Endothelial cell of umbilical vein (primary cell): ENCODE measurements around the gene DPP6. TPM values are rescaled to one million over a fixed set of nuclear protein-coding genes. Genes with fewer than 3 reads are reported as not detected.

Source experiments
- BruUV-seq: library from RNA; stranded (reverse); fragments of 400-500 nt; replicated peaks from 2 replicates; lab custom pipeline; 2021; lab: Mats Ljungman, UMichigan
- CTCF ChIA-PET: fragments of 300-600, 350-600 bp; sonication (Branson Sonifier 250); formaldehyde crosslinking; loops from one replicate; lab custom pipeline; 2021; ENCODE audit warnings: antibody characterized with exemption, inconsistent platforms; lab: Charles Lee
- POLR2A ChIA-PET: fragments of 300-600, 350-600 bp; sonication (Branson Sonifier 250); formaldehyde crosslinking; loops from one replicate; lab custom pipeline; 2021; ENCODE audit warnings: antibody characterized with exemption, inconsistent platforms; lab: Charles Lee
- DNase-seq: peaks from one replicate; pipeline ENCODE4 v3.0.0-alpha.2; 2011; ENCODE audit warnings: low read depth, low spot score
- FAIRE-seq: peaks from 2 replicates; lab custom pipeline; 2011; peaks lifted over from hg19 to GRCh38; lab: Jason Lieb, UNC
- H2AFZ ChIP-seq: 2 replicates; pipeline ENCODE4 v1.6.0; 2012; ENCODE audit warnings: low read depth, low read length, control low read depth, inconsistent platforms
- H3K27ac ChIP-seq: 2 replicates; pipeline ENCODE4 v1.5.1; 2011; ENCODE audit warnings: low read depth, mild to moderate bottlenecking, control low read depth, low read length, moderate library complexity; ENCODE audit not compliant: insufficient read depth
- H3K27me3 ChIP-seq, 2 experiments: 2 replicates each; pipeline versions ENCODE4 v1.6.0 to v1.6.1; 2011; ENCODE audit warnings: low read length in 2 of 2, mixed read lengths in 1 of 2; ENCODE audit not compliant: control insufficient read depth in 2 of 2, insufficient read depth in 2 of 2
- H3K36me3 ChIP-seq, 2 experiments: 2 replicates in 1 of 2; 3 replicates in 1 of 2; pipeline ENCODE4 v1.5.1; 2011; ENCODE audit warnings: low read length in 2 of 2, mild to moderate bottlenecking in 1 of 2, moderate library complexity in 1 of 2; ENCODE audit not compliant: control insufficient read depth in 2 of 2, insufficient read depth in 2 of 2; ENCODE audit errors: extremely low read depth in 1 of 2
- H3K4me1 ChIP-seq: 3 replicates; pipeline ENCODE4 v1.5.1; 2011; ENCODE audit warnings: mild to moderate bottlenecking, low read length; ENCODE audit not compliant: control insufficient read depth, insufficient read depth; ENCODE audit errors: extremely low read depth
- H3K4me2 ChIP-seq: 2 replicates; pipeline ENCODE4 v1.6.1; 2011; ENCODE audit warnings: low read length, control low read depth, mixed read lengths; ENCODE audit not compliant: insufficient read depth
- H3K4me3 ChIP-seq, 3 experiments: fragments of 200-600 bp in 1 of 3; sonication (generic), shearing (Covaris generic) in 1 of 3; replicated peaks in 1 of 3; 2 replicates each; pipeline ENCODE4 v1.5.1; 2011 to 2016; ENCODE audit warnings: control low read depth in 3 of 3, low read length in 3 of 3, mild to moderate bottlenecking in 2 of 3, inconsistent platforms in 1 of 3, low read depth in 1 of 3, moderate library complexity in 1 of 3; ENCODE audit not compliant: insufficient read depth in 1 of 3
- H3K79me2 ChIP-seq: 2 replicates; pipeline ENCODE4 v1.6.0; 2012; ENCODE audit warnings: low read length, inconsistent platforms; ENCODE audit not compliant: control insufficient read depth, insufficient read depth
- H3K9ac ChIP-seq: replicated peaks from 2 replicates; pipeline ENCODE3; 2011; ENCODE audit warnings: low read length, control low read depth; ENCODE audit not compliant: insufficient read depth; ENCODE audit errors: extremely low read depth
- H3K9me1 ChIP-seq: replicated peaks from 3 replicates; pipeline ENCODE4 v1.6.0; 2011; ENCODE audit warnings: mild to moderate bottlenecking, low read length; ENCODE audit not compliant: control insufficient read depth, insufficient read depth; ENCODE audit errors: extremely low read depth
- H3K9me3 ChIP-seq: replicated peaks from 2 replicates; pipeline ENCODE4 v1.5.1; 2012; ENCODE audit warnings: low read length, inconsistent platforms; ENCODE audit not compliant: control insufficient read depth, insufficient read depth
- H4K20me1 ChIP-seq: replicated peaks from 2 replicates; pipeline ENCODE3; 2011; ENCODE audit warnings: mild to moderate bottlenecking, low read length; ENCODE audit not compliant: control insufficient read depth, insufficient read depth; ENCODE audit errors: extremely low read depth
- CTCF ChIP-seq, 2 donors: IDR thresholded peaks; 1 replicate in 1 of 2; 2 replicates in 1 of 2; pipeline ENCODE4 v1.5.1; 2011; ENCODE audit warnings: low read length in 2 of 2, mild to moderate bottlenecking in 2 of 2, moderate library complexity in 2 of 2, control low read depth in 1 of 2, inconsistent platforms in 1 of 2, low read depth in 1 of 2; ENCODE audit not compliant: insufficient read depth in 1 of 2; ENCODE audit errors: extremely low read depth in 1 of 2
- EZH2 ChIP-seq: IDR thresholded peaks from 2 replicates; pipeline ENCODE4 v1.6.1; 2012; ENCODE audit warnings: borderline replicate concordance, low read depth, mild to moderate bottlenecking, moderate library complexity, low read length, inconsistent platforms; ENCODE audit not compliant: severe bottlenecking
- FOS ChIP-seq: IDR thresholded peaks from 2 replicates; pipeline ENCODE4 v1.6.1; 2011; ENCODE audit warnings: mild to moderate bottlenecking, low read length, moderate library complexity, borderline replicate concordance; ENCODE audit not compliant: insufficient read depth
- GATA2 ChIP-seq: IDR thresholded peaks from 2 replicates; pipeline ENCODE4 v1.7.0; 2011; ENCODE audit warnings: low read depth, mild to moderate bottlenecking, moderate library complexity, mixed read lengths, low read length; ENCODE audit not compliant: insufficient read length, insufficient read depth
- JUN ChIP-seq: IDR thresholded peaks from 2 replicates; pipeline ENCODE4 v1.6.1; 2011; ENCODE audit warnings: borderline replicate concordance, low read depth; ENCODE audit not compliant: insufficient read length, insufficient read depth
- MAX ChIP-seq: IDR thresholded peaks from 2 replicates; pipeline ENCODE4 v1.6.1; 2011; ENCODE audit not compliant: insufficient read depth, insufficient read length
- MYC ChIP-seq: IDR thresholded peaks from one replicate; pipeline ENCODE4 v1.6.1; 2011; ENCODE audit warnings: mild to moderate bottlenecking, low read depth, low read length
- POLR2A ChIP-seq: IDR thresholded peaks from 2 replicates; pipeline ENCODE4 v1.6.1; 2012; ENCODE audit warnings: low read depth, mild to moderate bottlenecking, control low read depth, low read length
- POLR2AphosphoS5 ChIP-seq: IDR thresholded peaks from 2 replicates; pipeline ENCODE4 v1.6.1; 2012; ENCODE audit warnings: low read depth, mild to moderate bottlenecking, control low read depth, low read length, moderate library complexity; ENCODE audit not compliant: insufficient read depth
- dilution Hi-C: fragments of 300-500 bp; cut with MboI; formaldehyde crosslinking; loops from one replicate; pipeline ENCODE4 v1.15.0; 2019; ENCODE audit warnings: low sequenced_read_pairs; ENCODE audit not compliant: extremely low pct_ligation_motif_present
- intact Hi-C: fragments of 100-400 bp; cut with micrococcal nuclease; formaldehyde crosslinking; loops from one replicate; pipeline ENCODE4 v1.10.0; 2022
- polyA plus RNA-seq, 4 experiments: library from polyadenylated mRNA; depleted of rRNA in 3 of 4; stranded (reverse) in 3 of 4; unstranded in 1 of 4; fragments of >200 nt; gene quantifications; 2 replicates each; pipeline versions ENCODE4 v1.2.1 to v1.2.3, GENCODE V29; 2011 to 2012; ENCODE audit warnings: missing spikeins in 1 of 4
- total RNA-seq: library from RNA; stranded (reverse); gene quantifications from 2 replicates; pipeline ENCODE4 v1.2.3, GENCODE V29; 2021

The DPP6 gene
- total and polyA plus RNA-seq, 2 donors (not counting 3 experiments of a cell fraction or from before 2014, with no cell fraction given) = not detected

- H3K27ac ChIP-seq = no peak overlapping the region
- no TSS peak for BruUV-seq
- no peak overlapping the region for H3K4me3 ChIP-seq
- TF ChIP-seq CTCF (IDR thresholded peaks at IDR 0.05; ENCODE audit: extremely low read depth in 1 of 2, insufficient read depth in 1 of 2, low read depth in 1 of 2, low read length in 2 of 2) (no peak), JUN (no peak), EZH2 (no peak), POLR2AphosphoS5 (no peak), POLR2A (no peak), MYC (no peak)
- FAIRE-seq (no peak), DNase-seq (no peak)
- H3K36me3 ChIP-seq = no peaks in the 10 kb centered on the region
- no peak overlapping the region for H3K4me2 ChIP-seq
- intact Hi-C loops (no loop called here), dilution Hi-C loops (no loop called here)
- H4K20me1 ChIP-seq = no peaks in the 10 kb centered on the region
- peaks cover under 1% of the 10 kb centered on the region for H3K9me3 ChIP-seq
- no peak overlapping the region for H2AFZ ChIP-seq
- CTCF ChIA-PET = no interaction called here
- no peaks in the 10 kb centered on the region for H3K4me1 ChIP-seq
- no peaks in the 10 kb centered on the region for H3K27me3 ChIP-seq
- H3K9me1 ChIP-seq = no peaks in the 10 kb centered on the region
- no peaks in the 10 kb centered on the region for H3K79me2 ChIP-seq
- H3K9ac ChIP-seq = no peak overlapping the region
- POLR2A ChIA-PET = no interaction called here
These were observed 576.4 kb downstream of the DPP6 start for GRCh38 chr7:154628556-154628955.

GRCh38 chr7:154631162-154631561, 579.0 kb downstream of the DPP6 start:
- no peaks in the 10 kb centered on the region for H3K27me3 ChIP-seq
- TF ChIP-seq MAX (no peak), MYC (no peak), CTCF (IDR thresholded peaks at IDR 0.05; ENCODE audit: extremely low read depth in 1 of 2, insufficient read depth in 1 of 2, low read depth in 1 of 2, low read length in 2 of 2) (no peak), GATA2 (no peak), EZH2 (no peak), FOS (no peak), POLR2AphosphoS5 (no peak), POLR2A (no peak), JUN (no peak)
- H3K4me2 ChIP-seq = no peak overlapping the region
- no peaks in the 10 kb centered on the region for H3K36me3 ChIP-seq
- dilution Hi-C loops (no loop called here), intact Hi-C loops (no loop called here)
- FAIRE-seq = no peak
- no peaks in the 10 kb centered on the region for H3K9me1 ChIP-seq
- ChIA-PET CTCF (no interaction called here), POLR2A (no interaction called here)
- no peak overlapping the region for H3K27ac ChIP-seq
- no peak overlapping the region for H2AFZ ChIP-seq
- no peaks in the 10 kb centered on the region for H3K79me2 ChIP-seq
- peaks cover 5% of the 10 kb centered on the region for H3K9me3 ChIP-seq
- no peak overlapping the region for H3K9ac ChIP-seq
- H4K20me1 ChIP-seq = no peaks in the 10 kb centered on the region
- H3K4me3 ChIP-seq = no peak overlapping the region
- no TSS peak for BruUV-seq
- no peak for DNase-seq
- H3K4me1 ChIP-seq = no peaks in the 10 kb centered on the region
